ENCODE data around the gene PAXX. TPM values are rescaled to one million over a fixed set of nuclear protein-coding genes. Genes with fewer than 3 reads are reported as not detected.

The PAXX gene
- polyA plus RNA-seq, 1 donor from 2014 or later = 276 TPM

GRCh38 chr9:136946228-136947027, 45.8 kb upstream of the PAXX start:
- Histone ChIP-seq H4K20me1 (ENCODE audit: insufficient read depth) (no peaks in the 10 kb centered on the region), H3K9me2 (ENCODE audit: insufficient read depth, low read length) (no peaks in the 10 kb centered on the region), H3K79me2 (replicated peaks; ENCODE audit: insufficient read depth, low read length) (peaks cover 8% of the 10 kb centered on the region), H3K9me3 (ENCODE audit: low read length) (no peaks in the 10 kb centered on the region), H2AFZ (ENCODE audit: low read depth, low read length) (no peak overlapping the region), H3K36me3 (ENCODE audit: insufficient read depth, low read length) (no peaks in the 10 kb centered on the region), H3F3A (ENCODE audit: insufficient read depth, low read length, poor library complexity, severe bottlenecking) (no peaks in the 10 kb centered on the region), H3K27ac (ENCODE audit: low read length) (no peak overlapping the region), H3K9ac (ENCODE audit: low read length) (no peak overlapping the region), H3K27me3 (ENCODE audit: insufficient read depth, low read depth, low read length) (no peaks in the 10 kb centered on the region), H3K4me3 (ENCODE audit: low read length) (no peak overlapping the region), H3K4me2 (ENCODE audit: low read length) (no peak overlapping the region)
- TF ChIP-seq REST (IDR thresholded peaks at IDR 0.05; ENCODE audit: borderline replicate concordance) (no peak), RAD21 (conservative IDR thresholded peaks at IDR 0.05) (no peak), MXI1 (conservative IDR thresholded peaks at IDR 0.05; ENCODE audit: poor library complexity, severe bottlenecking) (no peak), POLR2AphosphoS5 (IDR thresholded peaks at IDR 0.05) (no peak), EZH2 (IDR thresholded peaks at IDR 0.05; ENCODE audit: borderline replicate concordance, insufficient read depth, low read length, poor library complexity, severe bottlenecking) (no peak), EP300 (conservative IDR thresholded peaks at IDR 0.05; ENCODE audit: poor library complexity, severe bottlenecking) (no peak)
- TF ChIP-seq, protein P1, sequence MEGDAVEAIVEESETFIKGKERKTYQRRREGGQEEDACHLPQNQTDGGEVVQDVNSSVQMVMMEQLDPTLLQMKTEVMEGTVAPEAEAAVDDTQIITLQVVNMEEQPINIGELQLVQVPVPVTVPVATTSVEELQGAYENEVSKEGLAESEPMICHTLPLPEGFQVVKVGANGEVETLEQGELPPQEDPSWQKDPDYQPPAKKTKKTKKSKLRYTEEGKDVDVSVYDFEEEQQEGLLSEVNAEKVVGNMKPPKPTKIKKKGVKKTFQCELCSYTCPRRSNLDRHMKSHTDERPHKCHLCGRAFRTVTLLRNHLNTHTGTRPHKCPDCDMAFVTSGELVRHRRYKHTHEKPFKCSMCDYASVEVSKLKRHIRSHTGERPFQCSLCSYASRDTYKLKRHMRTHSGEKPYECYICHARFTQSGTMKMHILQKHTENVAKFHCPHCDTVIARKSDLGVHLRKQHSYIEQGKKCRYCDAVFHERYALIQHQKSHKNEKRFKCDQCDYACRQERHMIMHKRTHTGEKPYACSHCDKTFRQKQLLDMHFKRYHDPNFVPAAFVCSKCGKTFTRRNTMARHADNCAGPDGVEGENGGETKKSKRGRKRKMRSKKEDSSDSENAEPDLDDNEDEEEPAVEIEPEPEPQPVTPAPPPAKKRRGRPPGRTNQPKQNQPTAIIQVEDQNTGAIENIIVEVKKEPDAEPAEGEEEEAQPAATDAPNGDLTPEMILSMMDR (IDR thresholded peaks at IDR 0.05; ENCODE audit: poor library complexity, severe bottlenecking) = no peak

- Histone ChIP-seq H3K9ac (ENCODE audit: low read length) (no peak overlapping the region), H3K79me2 (replicated peaks; ENCODE audit: insufficient read depth, low read length) (peaks cover 8% of the 10 kb centered on the region)
These were observed 45.0 kb upstream of the PAXX start for GRCh38 chr9:136947028-136947891.

More at GRCh38 chr9:136947028-136947891, 45.0 kb upstream of the PAXX start:
- no peak overlapping the region for H3K4me3 ChIP-seq (ENCODE audit: low read length)
- H2AFZ ChIP-seq (ENCODE audit: low read depth, low read length) = no peak overlapping the region
- no peaks in the 10 kb centered on the region for H4K20me1 ChIP-seq (ENCODE audit: insufficient read depth)
- no peaks in the 10 kb centered on the region for H3K36me3 ChIP-seq (ENCODE audit: insufficient read depth, low read length)
- H3K4me2 ChIP-seq (ENCODE audit: low read length) = no peak overlapping the region
- H3K27me3 ChIP-seq (ENCODE audit: insufficient read depth, low read depth, low read length) = no peaks in the 10 kb centered on the region
- TF ChIP-seq, protein P1 (IDR thresholded peaks at IDR 0.05; ENCODE audit: poor library complexity, severe bottlenecking) = no peak
- no peak for TF ChIP-seq POLR2AphosphoS5 (IDR thresholded peaks at IDR 0.05)
- H3K9me2 ChIP-seq (ENCODE audit: insufficient read depth, low read length) = no peaks in the 10 kb centered on the region
- no peaks in the 10 kb centered on the region for H3F3A ChIP-seq (ENCODE audit: insufficient read depth, low read length, poor library complexity, severe bottlenecking)
- H3K9me3 ChIP-seq (ENCODE audit: low read length) = no peaks in the 10 kb centered on the region
- H3K27ac ChIP-seq (ENCODE audit: low read length) = no peak overlapping the region

Measured in neural cell (in vitro differentiated cells).